H9 (cell line): ENCODE data around the gene NUDT15. TPM values are rescaled to one million over a fixed set of nuclear protein-coding genes. Genes with fewer than 3 reads are reported as not detected.

Experiments used
- DNase-seq: peaks from one replicate; pipeline ENCODE4 v3.0.0-alpha.2; 2017
- H2AFZ ChIP-seq: one replicate; pipeline ENCODE4 v1.6.1; 2013; ENCODE audit warnings: mild to moderate bottlenecking, low read length, control low read depth, moderate library complexity
- H2AK5ac ChIP-seq: 2 replicates; pipeline ENCODE4 v1.6.1; 2013; ENCODE audit warnings: low read length, control low read depth, mixed read lengths; ENCODE audit not compliant: insufficient read length
- H2BK120ac ChIP-seq: one replicate; pipeline ENCODE4 v1.6.1; 2013; ENCODE audit warnings: low read depth, mild to moderate bottlenecking, low read length, control low read depth, inconsistent platforms; ENCODE audit not compliant: poor library complexity, severe bottlenecking
- H2BK12ac ChIP-seq: 2 replicates; pipeline ENCODE4 v1.6.1; 2013; ENCODE audit warnings: low read length, control low read depth, mixed read lengths, low read depth; ENCODE audit not compliant: insufficient read length
- H2BK15ac ChIP-seq: 2 replicates; pipeline ENCODE4 v1.6.1; 2013; ENCODE audit warnings: low read depth, low read length, control low read depth
- H2BK20ac ChIP-seq: one replicate; pipeline ENCODE4 v1.6.1; 2013; ENCODE audit warnings: low read depth, mild to moderate bottlenecking, low read length, control low read depth, inconsistent platforms; ENCODE audit not compliant: poor library complexity, severe bottlenecking
- H2BK5ac ChIP-seq: 2 replicates; pipeline ENCODE4 v1.6.1; 2013; ENCODE audit warnings: low read length, control low read depth, mixed read lengths; ENCODE audit not compliant: insufficient read length
- H3K14ac ChIP-seq: 2 replicates; pipeline ENCODE4 v1.6.1; 2013; ENCODE audit warnings: low read length, control low read depth; ENCODE audit not compliant: insufficient read depth
- H3K18ac ChIP-seq: 2 replicates; pipeline ENCODE4 v1.6.1; 2013; ENCODE audit warnings: low read depth, mild to moderate bottlenecking, mixed read lengths, low read length, control low read depth; ENCODE audit not compliant: insufficient read length
- H3K23ac ChIP-seq: 2 replicates; pipeline ENCODE4 v1.6.1; 2013; ENCODE audit warnings: low read length, control low read depth, mixed read lengths, low read depth; ENCODE audit not compliant: insufficient read length
- H3K23me2 ChIP-seq: 2 replicates; pipeline ENCODE4 v1.6.1; 2013; ENCODE audit warnings: low read depth, mild to moderate bottlenecking, mixed read lengths, low read length, control low read depth; ENCODE audit not compliant: insufficient read length, poor library complexity, severe bottlenecking
- H3K27ac ChIP-seq: 2 replicates; pipeline ENCODE4 v1.5.1; 2013; ENCODE audit warnings: low read length, control low read depth, mixed read lengths, low read depth; ENCODE audit not compliant: insufficient read length
- H3K27me3 ChIP-seq: 2 replicates; pipeline ENCODE4 v1.6.1; 2013; ENCODE audit warnings: low read length, control low read depth, inconsistent platforms; ENCODE audit not compliant: insufficient read depth
- H3K4ac ChIP-seq: 2 replicates; pipeline ENCODE4 v1.6.1; 2013; ENCODE audit warnings: low read depth, mild to moderate bottlenecking, control low read depth, inconsistent platforms, low read length, moderate library complexity
- H3K4me1 ChIP-seq: 2 replicates; pipeline ENCODE4 v1.6.1; 2013; ENCODE audit warnings: low read length, control low read depth, inconsistent platforms; ENCODE audit not compliant: insufficient read depth
- H3K4me2 ChIP-seq: 2 replicates; pipeline ENCODE4 v1.6.1; 2013; ENCODE audit warnings: low read length, control low read depth, mixed read lengths; ENCODE audit not compliant: insufficient read length, insufficient read depth
- H3K56ac ChIP-seq: 2 replicates; pipeline ENCODE4 v1.6.1; 2013; ENCODE audit warnings: low read depth, mild to moderate bottlenecking, mixed read lengths, low read length, control low read depth; ENCODE audit not compliant: insufficient read length
- H3K79me1 ChIP-seq: 2 replicates; pipeline ENCODE4 v1.6.1; 2013; ENCODE audit warnings: low read depth, mild to moderate bottlenecking, moderate library complexity, low read length, control low read depth, inconsistent platforms; ENCODE audit not compliant: insufficient read depth, poor library complexity, severe bottlenecking
- H3K79me2 ChIP-seq: 2 replicates; pipeline ENCODE4 v1.6.1; 2013; ENCODE audit warnings: low read length, control low read depth, inconsistent platforms; ENCODE audit not compliant: insufficient read depth
- H3K9ac ChIP-seq: 2 replicates; pipeline ENCODE4 v1.6.1; 2013; ENCODE audit warnings: low read length, control low read depth, mixed read lengths; ENCODE audit not compliant: insufficient read length; ENCODE audit errors: extremely low read depth
- H3K9me3 ChIP-seq: one replicate; pipeline ENCODE4 v1.6.1; 2013; ENCODE audit warnings: low read depth, low read length, inconsistent platforms; ENCODE audit not compliant: control insufficient read depth
- H3T11ph ChIP-seq: one replicate; pipeline ENCODE4 v1.6.1; 2013; ENCODE audit warnings: mild to moderate bottlenecking, low read length, control low read depth, inconsistent platforms
- H4K20me1 ChIP-seq: one replicate; pipeline ENCODE4 v1.6.1; 2013; ENCODE audit not compliant: control insufficient read depth, insufficient read length, insufficient read depth
- H4K5ac ChIP-seq: 2 replicates; pipeline ENCODE4 v1.6.1; 2013; ENCODE audit warnings: low read depth, mild to moderate bottlenecking, mixed read lengths, low read length, control low read depth; ENCODE audit not compliant: insufficient read length
- H4K8ac ChIP-seq: replicated peaks from 2 replicates; pipeline ENCODE4 v1.6.1; 2013; ENCODE audit warnings: low read length, control low read depth, mixed read lengths, low read depth; ENCODE audit not compliant: insufficient read length
- H4K91ac ChIP-seq: 2 replicates; pipeline ENCODE4 v1.6.1; 2013; ENCODE audit warnings: low read depth, mild to moderate bottlenecking, moderate library complexity, mixed read lengths, low read length, control low read depth; ENCODE audit not compliant: insufficient read length
- H3K27ac Mint-ChIP-seq, 3 experiments: 2 replicates in 2 of 3; 3 replicates in 1 of 3; pipeline ENCODE4 v1.8.0; 2020 to 2021; ENCODE audit warnings: mixed read lengths in 3 of 3, mild to moderate bottlenecking in 1 of 3, moderate library complexity in 1 of 3
- H3K27me3 Mint-ChIP-seq: 2 replicates; pipeline ENCODE4 v1.8.0; 2021; ENCODE audit warnings: low read depth, mild to moderate bottlenecking, moderate library complexity, mixed read lengths
- H3K36me3 Mint-ChIP-seq, 3 experiments: 2 replicates in 2 of 3; 3 replicates in 1 of 3; pipeline ENCODE4 v1.8.0; 2020 to 2021; ENCODE audit warnings: low read depth in 3 of 3, mixed read lengths in 3 of 3; ENCODE audit not compliant: insufficient read depth in 1 of 3
- H3K4me1 Mint-ChIP-seq, 2 experiments: 2 replicates each; pipeline ENCODE4 v1.8.0; 2020; ENCODE audit warnings: mixed read lengths in 2 of 2
- H3K4me3 Mint-ChIP-seq, 2 experiments: 2 replicates in 1 of 2; 3 replicates in 1 of 2; pipeline ENCODE4 v1.8.0; 2020 to 2021; ENCODE audit warnings: mild to moderate bottlenecking in 2 of 2, mixed read lengths in 2 of 2, moderate library complexity in 1 of 2
- H3K9me3 Mint-ChIP-seq, 2 experiments: 2 replicates in 1 of 2; 3 replicates in 1 of 2; pipeline ENCODE4 v1.8.0; 2020; ENCODE audit warnings: mild to moderate bottlenecking in 2 of 2, mixed read lengths in 2 of 2, moderate library complexity in 1 of 2
- WGBS: extraction: QIAGEN DNeasy Blood & Tissue Kit; methylation state at CpG from one replicate; pipeline ENCODE4 v1.1.7; 2013; ENCODE audit warnings: missing lambda C conversion rate, low lambda C conversion rate, mixed read lengths; ENCODE audit not compliant: insufficient read length; ENCODE audit errors: extremely low coverage; 5-methylcytosine and 5-hydroxymethylcytosine counted together
- total RNA-seq: library from RNA; stranded (reverse); gene quantifications from 2 replicates; pipeline ENCODE4 v1.2.1, GENCODE V29; 2021
- TF ChIP-seq, protein P1 (sequence below): fragments of 200-600 bp; sonication (generic); conservative IDR thresholded peaks from 3 replicates; pipeline ENCODE4 v1.8.0; 2021; ENCODE audit warnings: antibody characterized with exemption, mild to moderate bottlenecking

The NUDT15 gene
- total RNA-seq, 1 experiment from 2014 or later: 50.5 TPM

DNA sequence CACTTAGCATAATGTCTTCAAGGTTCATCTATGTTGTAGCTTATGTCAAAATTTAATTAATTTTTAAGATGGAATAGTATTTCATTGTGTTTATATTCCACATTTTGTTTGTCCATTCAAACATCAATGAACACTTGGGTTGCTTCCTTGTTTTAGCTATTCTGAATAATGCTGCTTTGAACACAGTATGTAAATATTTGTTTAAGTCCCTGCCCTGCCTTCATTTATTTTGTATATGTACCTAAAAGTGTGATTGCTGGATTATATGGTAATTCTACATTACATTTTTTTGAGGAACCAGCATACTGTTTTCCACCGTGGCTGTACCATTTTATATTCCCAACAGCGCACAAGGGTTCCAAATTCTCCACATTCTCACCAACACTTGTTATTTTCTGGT, 18.9 kb upstream of the NUDT15 start:
- H4K5ac ChIP-seq: no peak overlapping the region
- DNase-seq: no peak
- no peak overlapping the region for H3K18ac ChIP-seq
- H3K4me3 Mint-ChIP-seq: no peak overlapping the region
- H3K27me3 ChIP-seq: no peaks in the 10 kb centered on the region
- no peak overlapping the region for H2AFZ ChIP-seq
- no peaks in the 10 kb centered on the region for H3K9me3 ChIP-seq
- H4K20me1 ChIP-seq: no peaks in the 10 kb centered on the region
- H2AK5ac ChIP-seq: no peak overlapping the region
- H3K9ac ChIP-seq: no peak overlapping the region
- no peak overlapping the region for H3K4me2 ChIP-seq
- H3K4me1 Mint-ChIP-seq: no peaks in the 10 kb centered on the region
- no peak overlapping the region for H4K8ac ChIP-seq
- H3K79me1 ChIP-seq: no peaks in the 10 kb centered on the region
- no peak overlapping the region for H3K27ac ChIP-seq
- no peak overlapping the region for H2BK20ac ChIP-seq
- no peak overlapping the region for H4K91ac ChIP-seq
- H3K36me3 Mint-ChIP-seq: no peaks in the 10 kb centered on the region; a peak in 3 of 7 replicates
- no peaks in the 10 kb centered on the region for H3K4me1 ChIP-seq
- H3K27ac Mint-ChIP-seq: no peak overlapping the region
- no CpG with 5 or more reads among the region's 2 CpGs for WGBS
- peaks cover 0 to 6% of the 10 kb centered on the region in 2 experiments; a peak in 4 of 5 replicates for H3K9me3 Mint-ChIP-seq
- no peak overlapping the region for H2BK120ac ChIP-seq
- H3K4ac ChIP-seq: no peak overlapping the region
- no peaks in the 10 kb centered on the region for H3K27me3 Mint-ChIP-seq
- no peak overlapping the region for H3T11ph ChIP-seq
- H2BK5ac ChIP-seq: no peak overlapping the region
- H3K79me2 ChIP-seq: no peaks in the 10 kb centered on the region
- no peak overlapping the region for H3K23ac ChIP-seq
- H3K56ac ChIP-seq: no peak overlapping the region
- no peak overlapping the region for H2BK12ac ChIP-seq
- no peak overlapping the region for H2BK15ac ChIP-seq
- no peak overlapping the region for H3K14ac ChIP-seq
- H3K23me2 ChIP-seq: no peaks in the 10 kb centered on the region
- TF ChIP-seq, protein P1, sequence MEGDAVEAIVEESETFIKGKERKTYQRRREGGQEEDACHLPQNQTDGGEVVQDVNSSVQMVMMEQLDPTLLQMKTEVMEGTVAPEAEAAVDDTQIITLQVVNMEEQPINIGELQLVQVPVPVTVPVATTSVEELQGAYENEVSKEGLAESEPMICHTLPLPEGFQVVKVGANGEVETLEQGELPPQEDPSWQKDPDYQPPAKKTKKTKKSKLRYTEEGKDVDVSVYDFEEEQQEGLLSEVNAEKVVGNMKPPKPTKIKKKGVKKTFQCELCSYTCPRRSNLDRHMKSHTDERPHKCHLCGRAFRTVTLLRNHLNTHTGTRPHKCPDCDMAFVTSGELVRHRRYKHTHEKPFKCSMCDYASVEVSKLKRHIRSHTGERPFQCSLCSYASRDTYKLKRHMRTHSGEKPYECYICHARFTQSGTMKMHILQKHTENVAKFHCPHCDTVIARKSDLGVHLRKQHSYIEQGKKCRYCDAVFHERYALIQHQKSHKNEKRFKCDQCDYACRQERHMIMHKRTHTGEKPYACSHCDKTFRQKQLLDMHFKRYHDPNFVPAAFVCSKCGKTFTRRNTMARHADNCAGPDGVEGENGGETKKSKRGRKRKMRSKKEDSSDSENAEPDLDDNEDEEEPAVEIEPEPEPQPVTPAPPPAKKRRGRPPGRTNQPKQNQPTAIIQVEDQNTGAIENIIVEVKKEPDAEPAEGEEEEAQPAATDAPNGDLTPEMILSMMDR: no peak
